ENCODE measurements around the gene DNM1L. TPM values are rescaled to one million over a fixed set of nuclear protein-coding genes. Genes with fewer than 3 reads are reported as not detected.

The DNM1L gene
- total RNA-seq, 1 experiment from 2014 or later, result 112 TPM

DNA sequence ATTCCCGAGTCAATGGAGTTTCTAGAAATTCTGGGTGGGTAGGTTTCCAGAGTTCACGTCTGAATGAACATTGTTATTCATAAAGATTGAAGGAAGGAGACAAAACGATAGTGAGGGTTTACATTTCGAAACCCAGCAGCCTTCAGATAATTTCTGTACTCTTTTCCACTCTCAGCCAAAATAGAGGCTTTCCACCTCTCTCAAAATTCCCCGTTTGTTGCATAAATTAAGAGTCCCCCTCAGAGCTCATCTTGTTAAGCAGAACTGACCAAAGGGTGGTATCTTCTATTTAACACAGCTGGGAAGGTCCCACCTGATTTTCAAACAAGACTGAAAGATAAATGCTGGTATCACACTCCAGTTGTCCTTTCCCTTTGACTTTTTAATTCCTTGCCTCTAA, 98.1 kb downstream of the DNM1L start:
- ChIA-PET POLR2A (ENCODE audit: unreplicated experiment) (no interaction called here), CTCF (no interaction called here)
- TF ChIP-seq CTCF (conservative IDR thresholded peaks at IDR 0.05) (no peak), EZH2 (IDR thresholded peaks at IDR 0.05; ENCODE audit: low read depth) (no peak)
- BruUV-seq (replicated peaks), result no TSS peak
- intact Hi-C loops (cut with micrococcal nuclease; ENCODE audit: unreplicated experiment), result no loop called here
- no peaks in the 10 kb centered on the region for H3K79me2 ChIP-seq (ENCODE audit: low read depth)
- no peak for DNase-seq
- H3K27ac ChIP-seq, result no peak overlapping the region
- no peaks in the 10 kb centered on the region for H3K4me1 ChIP-seq (replicated peaks; ENCODE audit: insufficient read depth)
- no peaks in the 10 kb centered on the region for H4K20me1 ChIP-seq (ENCODE audit: insufficient read depth)
- H2AFZ ChIP-seq, result no peak overlapping the region
- H3K9me2 ChIP-seq (ENCODE audit: insufficient read depth), result no peaks in the 10 kb centered on the region
- H3K4me2 ChIP-seq, result no peak overlapping the region
- H3K27me3 ChIP-seq (ENCODE audit: insufficient read depth, low read depth), result no peaks in the 10 kb centered on the region
- H3K4me3 ChIP-seq, result no peak overlapping the region
- no peaks in the 10 kb centered on the region for H3K9me3 ChIP-seq (ENCODE audit: insufficient read depth, low read depth)
- no peaks in the 10 kb centered on the region; the same call in 1 of the 2 replicates for H3F3A ChIP-seq (ENCODE audit: insufficient read depth, low read depth)
- no peaks in the 10 kb centered on the region for H3K36me3 ChIP-seq (ENCODE audit: low read depth)

GRCh38 chr12:32777691-32778175, 98.6 kb downstream of the DNM1L start:
- H4K20me1 ChIP-seq (ENCODE audit: insufficient read depth), result no peaks in the 10 kb centered on the region
- H3K4me2 ChIP-seq, result no peak overlapping the region
- ChIA-PET POLR2A (ENCODE audit: unreplicated experiment) (no interaction called here), CTCF (no interaction called here)
- H3K79me2 ChIP-seq (ENCODE audit: low read depth), result no peaks in the 10 kb centered on the region
- no peaks in the 10 kb centered on the region for H3K27me3 ChIP-seq (ENCODE audit: insufficient read depth, low read depth)
- H3K9me3 ChIP-seq (ENCODE audit: insufficient read depth, low read depth), result no peaks in the 10 kb centered on the region
- no TSS peak for BruUV-seq (replicated peaks)
- no peak overlapping the region for H3K4me3 ChIP-seq
- H2AFZ ChIP-seq, result no peak overlapping the region
- TF ChIP-seq CTCF (conservative IDR thresholded peaks at IDR 0.05), result no peak
- TF ChIP-seq EZH2 (IDR thresholded peaks at IDR 0.05; ENCODE audit: low read depth), result no peak
- H3K36me3 ChIP-seq (ENCODE audit: low read depth), result no peaks in the 10 kb centered on the region
- no peaks in the 10 kb centered on the region for H3K4me1 ChIP-seq (replicated peaks; ENCODE audit: insufficient read depth)
- H3F3A ChIP-seq (ENCODE audit: insufficient read depth, low read depth), result no peaks in the 10 kb centered on the region; the same call in 1 of the 2 replicates
- H3K27ac ChIP-seq, result no peak overlapping the region
- intact Hi-C loops (cut with micrococcal nuclease; ENCODE audit: unreplicated experiment), result no loop called here
- DNase-seq, result no peak
- H3K9me2 ChIP-seq (ENCODE audit: insufficient read depth), result no peaks in the 10 kb centered on the region

DNA sequence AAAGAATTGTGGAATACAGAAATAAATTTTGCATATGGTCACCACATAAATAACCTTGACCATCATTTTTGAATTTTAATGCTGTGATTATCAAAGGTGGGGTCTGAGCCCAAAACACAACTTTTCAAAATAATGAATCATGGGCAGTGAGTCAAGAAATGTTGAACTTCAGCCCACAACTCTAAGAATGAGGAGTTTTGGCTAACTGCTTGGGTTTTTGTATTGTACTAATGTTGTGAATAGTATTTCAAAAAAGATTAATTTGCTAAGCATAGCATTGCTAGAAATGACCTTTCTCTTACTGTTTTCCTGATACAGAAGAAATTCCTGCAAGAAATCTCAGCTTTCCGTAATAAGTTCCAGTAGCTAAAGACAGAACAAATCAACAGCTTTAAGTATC, 101.0 kb downstream of the DNM1L start:
- Histone ChIP-seq H4K20me1 (ENCODE audit: insufficient read depth) (no peaks in the 10 kb centered on the region), H2AFZ (no peak overlapping the region), H3K4me3 (no peak overlapping the region), H3K79me2 (ENCODE audit: low read depth) (no peaks in the 10 kb centered on the region), H3K27ac (no peak overlapping the region), H3K27me3 (ENCODE audit: insufficient read depth, low read depth) (no peaks in the 10 kb centered on the region), H3K4me1 (replicated peaks; ENCODE audit: insufficient read depth) (no peaks in the 10 kb centered on the region), H3K4me2 (no peak overlapping the region), H3K9me3 (ENCODE audit: insufficient read depth, low read depth) (no peaks in the 10 kb centered on the region), H3K36me3 (ENCODE audit: low read depth) (no peaks in the 10 kb centered on the region), H3K9me2 (ENCODE audit: insufficient read depth) (no peaks in the 10 kb centered on the region; the same call in 1 of the 2 replicates), H3F3A (ENCODE audit: insufficient read depth, low read depth) (no peaks in the 10 kb centered on the region; the same call in 1 of the 2 replicates)
- ChIA-PET POLR2A (ENCODE audit: unreplicated experiment) (no interaction called here), CTCF (no interaction called here)
- intact Hi-C loops (cut with micrococcal nuclease; ENCODE audit: unreplicated experiment), result no loop called here
- TF ChIP-seq EZH2 (IDR thresholded peaks at IDR 0.05; ENCODE audit: low read depth) (no peak), CTCF (conservative IDR thresholded peaks at IDR 0.05) (no peak)
- DNase-seq, result no peak
- no TSS peak for BruUV-seq (replicated peaks)

All from PC-9 (cell line).